ENCODE measurements around the gene NTSR2. TPM values are rescaled to one million over a fixed set of nuclear protein-coding genes. Genes with fewer than 3 reads are reported as not detected.

Gene NTSR2
- total RNA-seq, 1 donor, result not detected

DNA sequence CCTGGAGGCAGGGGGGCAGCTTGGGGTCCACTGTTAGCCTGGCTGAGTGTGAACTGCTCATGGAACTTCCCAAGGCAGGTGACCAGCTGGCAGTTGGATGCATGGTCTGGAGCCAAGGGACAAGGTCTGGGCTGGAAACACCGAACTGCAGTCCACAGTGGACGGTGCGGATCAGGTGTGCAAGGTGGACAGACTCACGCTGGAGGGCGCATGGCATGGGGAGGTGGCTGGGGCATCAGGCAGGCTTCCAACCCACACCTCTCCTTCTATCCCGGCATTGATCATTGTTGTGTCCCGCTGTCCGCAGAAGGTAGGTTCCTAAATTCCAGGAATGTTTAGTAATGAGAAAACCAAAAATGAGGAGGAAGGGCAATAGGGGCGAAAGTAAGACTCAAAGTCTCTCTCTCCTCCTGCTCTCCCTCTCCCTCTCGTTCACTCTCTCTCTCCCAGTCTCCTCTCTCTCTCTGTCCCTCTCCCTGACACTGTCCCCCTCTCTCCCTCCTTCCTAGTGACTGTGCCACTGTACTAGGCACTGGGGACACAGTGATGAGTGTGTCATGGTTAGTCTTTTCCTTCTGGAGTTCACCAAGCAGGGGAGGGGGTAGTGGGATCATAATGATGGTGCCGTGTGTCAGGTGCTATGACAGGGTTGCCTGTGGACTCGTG is 46.1 kb upstream of the NTSR2 start:
- TF ChIP-seq, protein P1, sequence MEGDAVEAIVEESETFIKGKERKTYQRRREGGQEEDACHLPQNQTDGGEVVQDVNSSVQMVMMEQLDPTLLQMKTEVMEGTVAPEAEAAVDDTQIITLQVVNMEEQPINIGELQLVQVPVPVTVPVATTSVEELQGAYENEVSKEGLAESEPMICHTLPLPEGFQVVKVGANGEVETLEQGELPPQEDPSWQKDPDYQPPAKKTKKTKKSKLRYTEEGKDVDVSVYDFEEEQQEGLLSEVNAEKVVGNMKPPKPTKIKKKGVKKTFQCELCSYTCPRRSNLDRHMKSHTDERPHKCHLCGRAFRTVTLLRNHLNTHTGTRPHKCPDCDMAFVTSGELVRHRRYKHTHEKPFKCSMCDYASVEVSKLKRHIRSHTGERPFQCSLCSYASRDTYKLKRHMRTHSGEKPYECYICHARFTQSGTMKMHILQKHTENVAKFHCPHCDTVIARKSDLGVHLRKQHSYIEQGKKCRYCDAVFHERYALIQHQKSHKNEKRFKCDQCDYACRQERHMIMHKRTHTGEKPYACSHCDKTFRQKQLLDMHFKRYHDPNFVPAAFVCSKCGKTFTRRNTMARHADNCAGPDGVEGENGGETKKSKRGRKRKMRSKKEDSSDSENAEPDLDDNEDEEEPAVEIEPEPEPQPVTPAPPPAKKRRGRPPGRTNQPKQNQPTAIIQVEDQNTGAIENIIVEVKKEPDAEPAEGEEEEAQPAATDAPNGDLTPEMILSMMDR (IDR thresholded peaks at IDR 0.05; ENCODE audit: insufficient read depth, low read depth, low read length), result no peak
- no peak overlapping the region for H3K4me3 ChIP-seq (ENCODE audit: low read depth, low read length)
- DNase-seq (ENCODE audit: low read depth), result no peak

DNA sequence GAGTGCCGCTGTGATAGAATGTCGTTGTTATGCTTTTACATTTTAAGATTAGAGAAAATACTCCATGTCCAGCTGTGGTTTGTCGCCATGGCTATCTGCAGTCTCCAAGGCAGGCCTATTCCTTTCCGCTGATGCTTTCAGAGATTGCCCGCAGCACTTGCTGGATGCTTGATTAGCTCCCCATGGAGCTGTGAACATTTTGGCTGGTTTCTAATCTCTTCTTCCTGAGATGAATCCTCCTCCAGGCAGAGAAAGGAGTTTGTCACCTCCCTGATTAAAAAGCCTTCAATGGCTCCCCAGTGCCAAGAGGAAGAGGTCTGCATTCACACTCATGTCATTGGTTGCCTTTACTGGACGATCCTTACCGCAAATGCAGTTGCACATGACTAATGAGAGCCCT is 43.8 kb upstream of the NTSR2 start:
- no peak overlapping the region for H3K4me3 ChIP-seq (ENCODE audit: low read depth, low read length)
- TF ChIP-seq, protein P1 (IDR thresholded peaks at IDR 0.05; ENCODE audit: insufficient read depth, low read depth, low read length), result no peak
- DNase-seq (ENCODE audit: low read depth), result no peak

DNA sequence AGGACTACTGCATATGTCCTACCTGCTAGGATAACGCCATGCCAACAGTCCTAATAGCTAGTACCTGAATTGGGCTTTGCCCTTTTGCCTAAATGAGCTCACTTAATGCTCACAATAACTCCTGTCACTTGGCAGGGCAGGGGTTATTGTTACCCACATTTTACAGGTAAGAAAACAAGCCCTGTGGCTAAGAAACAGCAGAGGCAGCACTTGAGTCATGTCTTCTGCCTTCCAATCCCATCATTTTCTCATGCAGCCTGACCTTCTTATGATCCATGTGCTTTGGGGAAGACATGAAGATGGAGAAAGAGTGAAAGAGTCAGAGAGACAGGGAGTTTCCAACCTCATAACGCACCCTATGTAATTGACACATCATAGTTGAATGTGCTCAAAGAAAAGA is 42.9 kb upstream of the NTSR2 start:
- DNase-seq (ENCODE audit: low read depth), result no peak
- TF ChIP-seq, protein P1 (IDR thresholded peaks at IDR 0.05; ENCODE audit: insufficient read depth, low read depth, low read length), result no peak
- H3K4me3 ChIP-seq (ENCODE audit: low read depth, low read length), result no peak overlapping the region

DNA sequence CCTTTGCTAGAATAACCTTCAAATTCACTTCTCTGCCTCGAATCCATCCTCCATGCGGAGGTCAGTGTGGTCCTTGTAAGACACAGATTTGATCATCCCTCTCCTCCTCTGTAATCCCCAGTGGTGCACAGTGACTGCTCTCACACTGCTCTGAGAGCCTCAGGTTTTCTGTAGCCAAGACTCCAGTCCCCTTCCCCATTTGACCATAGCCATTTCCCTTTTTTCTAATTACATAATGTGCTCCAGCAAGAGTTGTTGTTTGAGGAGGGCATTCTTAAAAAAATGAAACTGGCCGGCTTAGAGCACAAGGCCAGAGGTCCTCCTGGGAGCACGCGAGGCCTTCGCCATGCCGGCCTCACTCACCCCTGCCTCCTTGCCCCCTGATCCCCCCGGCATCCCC is 41.8 kb upstream of the NTSR2 start:
- no peak overlapping the region for H3K4me3 ChIP-seq (ENCODE audit: low read depth, low read length)
- TF ChIP-seq, protein P1 (IDR thresholded peaks at IDR 0.05; ENCODE audit: insufficient read depth, low read depth, low read length), result no peak
- DNase-seq (ENCODE audit: low read depth), result no peak

DNA sequence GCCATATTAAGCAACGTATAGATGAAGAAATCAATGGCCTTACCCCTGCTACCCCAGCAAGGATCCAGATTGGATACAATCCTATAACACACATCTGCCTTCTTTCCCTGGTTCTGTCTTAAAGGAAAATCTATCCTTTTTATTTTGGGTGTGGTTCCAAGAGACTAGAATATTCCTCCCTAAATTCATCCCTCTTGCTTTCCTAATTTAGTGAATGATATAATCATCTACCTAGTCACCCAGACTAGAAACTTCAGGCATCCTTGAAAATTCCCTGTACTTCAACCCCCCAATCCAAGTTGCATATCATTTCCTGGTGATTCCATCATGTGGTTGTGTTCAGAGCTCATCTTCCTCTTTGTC is 41.3 kb upstream of the NTSR2 start:
- no peak for DNase-seq (ENCODE audit: low read depth)
- no peak overlapping the region for H3K4me3 ChIP-seq (ENCODE audit: low read depth, low read length)
- TF ChIP-seq, protein P1 (IDR thresholded peaks at IDR 0.05; ENCODE audit: insufficient read depth, low read depth, low read length), result no peak

DNA sequence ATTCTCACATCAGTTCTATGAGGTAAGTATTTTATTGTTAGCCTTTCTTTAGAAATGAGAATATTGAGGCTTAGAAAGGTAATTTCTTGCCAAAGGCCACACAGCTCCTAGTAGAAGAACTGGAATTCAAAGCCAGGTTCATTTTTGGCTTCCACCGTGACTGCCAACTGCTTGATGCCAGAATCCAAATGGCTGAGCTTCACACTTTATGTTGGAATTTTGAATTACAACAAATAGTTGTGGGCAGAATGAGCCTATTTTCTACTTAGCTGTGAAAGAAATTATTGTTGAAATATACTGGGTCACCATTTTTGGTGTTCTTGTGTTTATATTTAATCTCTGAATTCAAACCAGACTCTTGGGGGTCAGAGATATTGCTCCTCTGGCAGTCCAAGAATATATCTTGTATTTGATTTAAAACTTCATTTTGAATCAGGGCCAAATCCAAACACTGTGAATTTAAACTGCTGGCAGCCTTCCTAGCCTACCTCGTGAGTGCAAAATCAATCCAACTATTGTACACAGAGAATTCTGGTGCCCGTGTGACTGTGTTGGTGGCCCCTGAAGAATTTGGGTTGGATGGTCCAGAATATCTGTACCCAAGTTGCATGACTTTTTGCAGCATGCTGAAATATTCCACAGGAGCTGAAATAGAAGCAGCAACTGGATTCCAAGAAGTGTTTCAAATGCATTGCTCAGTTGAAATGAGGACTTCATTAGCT is 40.8 kb upstream of the NTSR2 start:
- TF ChIP-seq, protein P1 (IDR thresholded peaks at IDR 0.05; ENCODE audit: insufficient read depth, low read depth, low read length), result no peak
- H3K4me3 ChIP-seq (ENCODE audit: low read depth, low read length), result no peak overlapping the region
- DNase-seq (ENCODE audit: low read depth), result no peak
